GM19238 (cell line): Measurements from ENCODE around the gene BRINP1.

Experiments
- DNase-seq: peaks from one replicate; pipeline ENCODE4 v3.0.0; 2011; ENCODE audit warnings: low spot score; ENCODE audit not compliant: insufficient read length

Gene BRINP1

GRCh38 chr9:119282476-119283077 lies 86.7 kb downstream of the BRINP1 start:
- DNase-seq, result no peak

- no peak for DNase-seq
Observed at GRCh38 chr9:119280740-119281485, 88.3 kb downstream of the BRINP1 start.

- no peak for DNase-seq
Observed at GRCh38 chr9:119278171-119278570, 91.1 kb downstream of the BRINP1 start.

- DNase-seq, result no peak
Observed at GRCh38 chr9:119273984-119274665, 95.1 kb downstream of the BRINP1 start.

- DNase-seq, result no peak
Observed at GRCh38 chr9:119273325-119273904, 95.8 kb downstream of the BRINP1 start.

- no peak for DNase-seq
Observed at GRCh38 chr9:119272500-119273211, 96.6 kb downstream of the BRINP1 start.

- DNase-seq, result no peak
Observed at GRCh38 chr9:119268985-119269384, 100.2 kb downstream of the BRINP1 start.

- DNase-seq, result no peak
Observed at GRCh38 chr9:119264165-119264564, 105.1 kb downstream of the BRINP1 start.

- DNase-seq, result no peak
Observed at GRCh38 chr9:119257592-119257991, 111.6 kb downstream of the BRINP1 start.

GRCh38 chr9:119255116-119255515 lies 114.1 kb downstream of the BRINP1 start:
- no peak for DNase-seq

- DNase-seq, result no peak
Observed at GRCh38 chr9:119252671-119253299, 116.5 kb downstream of the BRINP1 start.

GRCh38 chr9:119251936-119252335 lies 117.3 kb downstream of the BRINP1 start:
- no peak for DNase-seq

GRCh38 chr9:119250730-119251129 lies 118.5 kb downstream of the BRINP1 start:
- DNase-seq, result no peak

- DNase-seq, result no peak
Observed at GRCh38 chr9:119240546-119240945, 128.7 kb downstream of the BRINP1 start.

GRCh38 chr9:119234636-119235035 lies 134.6 kb downstream of the BRINP1 start:
- DNase-seq, result no peak

- DNase-seq, result no peak
Observed at GRCh38 chr9:119227422-119227821, 141.8 kb downstream of the BRINP1 start.

- DNase-seq, result no peak
Observed at GRCh38 chr9:119224431-119224830, 144.8 kb downstream of the BRINP1 start.

- DNase-seq, result no peak
Observed at GRCh38 chr9:119221276-119221675, 148.0 kb downstream of the BRINP1 start.

GRCh38 chr9:119218293-119218692 lies 150.9 kb downstream of the BRINP1 start:
- no peak for DNase-seq

GRCh38 chr9:119216651-119217331 lies 152.4 kb downstream of the BRINP1 start:
- DNase-seq, result no peak
